ENCODE measurements around the gene OR10G7. TPM values are rescaled to one million over a fixed set of nuclear protein-coding genes. Genes with fewer than 3 reads are reported as not detected.
"Not testable (repeated sequence)": the region's sequence is repeated elsewhere in the genome, so short reads cannot be mapped to it uniquely, and the experiment has no call there.

OR10G7 gene
- total RNA-seq, 1 donor = not detected

DNA sequence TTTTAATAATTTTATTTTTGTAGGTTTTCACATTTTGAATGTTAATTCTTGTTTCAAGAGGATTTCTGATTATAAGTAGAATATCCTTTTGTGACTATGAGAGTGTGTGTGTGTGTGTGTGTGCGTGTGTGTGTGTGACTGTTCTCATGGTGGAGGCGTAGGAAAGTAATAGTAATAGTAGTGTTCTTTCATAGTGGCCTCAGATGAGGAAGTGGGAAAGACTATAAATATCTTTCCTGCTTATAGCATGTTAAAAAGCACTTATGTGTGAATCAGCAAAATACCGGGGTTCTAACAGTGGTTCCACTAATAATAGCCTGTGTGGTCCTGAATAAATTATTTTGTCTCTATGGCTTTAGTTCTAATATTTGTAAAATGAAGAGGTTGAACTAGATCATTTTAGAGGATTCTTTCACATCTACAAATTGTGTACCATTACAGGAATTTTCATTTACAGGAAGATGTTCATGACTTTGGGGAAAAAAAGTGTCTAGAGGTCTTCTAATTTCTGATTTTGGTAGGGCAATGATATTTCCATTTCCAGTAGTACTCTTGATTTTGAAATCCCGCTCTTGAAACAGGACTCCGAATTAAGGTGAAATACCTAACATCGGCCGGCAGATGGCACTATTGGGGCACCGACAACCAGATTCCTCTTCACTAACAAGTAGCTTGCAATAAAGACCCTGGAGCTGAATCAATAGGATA lies 29.9 kb upstream of the OR10G7 start:
- peaks cover 2% of the 10 kb centered on the region for H3K27me3 ChIP-seq (ENCODE audit: insufficient read depth, low read length)
- no peak overlapping the region for H3K4me3 ChIP-seq (ENCODE audit: low read length)
- H3K9me3 ChIP-seq (ENCODE audit: low read depth, low read length) = no peaks in the 10 kb centered on the region
- H3K4me1 ChIP-seq (ENCODE audit: insufficient read depth, low read length) = peaks cover 27% of the 10 kb centered on the region

DNA sequence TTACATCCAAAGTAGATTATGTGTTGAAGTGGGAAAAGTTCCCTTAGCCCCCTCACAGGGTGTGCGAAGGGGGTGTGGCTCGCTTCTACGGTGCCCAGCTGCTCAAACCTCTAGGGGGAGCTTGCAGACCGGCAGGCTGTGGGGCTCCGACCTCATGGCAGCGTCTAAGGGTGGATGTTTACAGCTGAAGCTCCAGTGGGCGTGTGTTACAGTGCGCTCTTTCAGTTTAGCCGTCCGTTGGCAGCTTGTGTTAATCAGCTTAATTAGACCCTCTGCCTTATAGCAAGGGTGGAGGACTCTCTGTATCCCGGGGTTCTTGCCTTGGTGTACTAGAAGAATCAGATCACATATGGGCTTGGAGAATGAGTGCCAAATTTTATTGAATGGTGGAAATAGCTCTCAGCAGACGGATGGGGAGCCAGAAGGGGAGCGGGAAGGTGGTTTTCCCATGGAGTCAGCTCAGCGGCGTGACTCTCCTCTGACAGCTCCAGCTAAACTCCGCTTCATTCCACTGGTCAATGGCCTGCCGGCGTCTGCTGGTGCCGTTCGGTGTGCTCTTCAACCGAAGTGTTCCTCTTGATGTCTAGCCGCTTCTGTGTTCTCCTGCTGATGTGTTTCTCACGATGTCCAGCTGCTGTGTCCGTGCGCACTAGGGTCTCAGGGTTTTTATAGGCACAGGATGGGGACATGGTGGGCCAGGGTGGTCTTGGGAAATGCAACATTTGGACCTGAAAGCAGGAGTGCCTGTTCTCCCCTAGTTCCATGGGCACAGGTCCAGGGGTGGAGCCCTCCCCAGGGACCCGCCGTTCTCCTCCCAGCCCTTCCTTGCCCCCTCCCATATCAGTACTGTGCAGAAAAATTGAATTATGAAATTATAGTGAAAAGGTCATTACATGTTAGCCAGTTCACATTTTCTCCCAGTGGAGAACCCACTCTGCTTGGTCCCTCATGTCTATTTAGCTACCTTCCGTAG lies 28.6 kb upstream of the OR10G7 start:
- peaks cover 6% of the 10 kb centered on the region for H3K27me3 ChIP-seq (ENCODE audit: insufficient read depth, low read length)
- H3K4me1 ChIP-seq (ENCODE audit: insufficient read depth, low read length) = peaks cover 21% of the 10 kb centered on the region
- H3K9me3 ChIP-seq (ENCODE audit: low read depth, low read length) = no peaks in the 10 kb centered on the region
- no peak overlapping the region for H3K4me3 ChIP-seq (ENCODE audit: low read length)

DNA sequence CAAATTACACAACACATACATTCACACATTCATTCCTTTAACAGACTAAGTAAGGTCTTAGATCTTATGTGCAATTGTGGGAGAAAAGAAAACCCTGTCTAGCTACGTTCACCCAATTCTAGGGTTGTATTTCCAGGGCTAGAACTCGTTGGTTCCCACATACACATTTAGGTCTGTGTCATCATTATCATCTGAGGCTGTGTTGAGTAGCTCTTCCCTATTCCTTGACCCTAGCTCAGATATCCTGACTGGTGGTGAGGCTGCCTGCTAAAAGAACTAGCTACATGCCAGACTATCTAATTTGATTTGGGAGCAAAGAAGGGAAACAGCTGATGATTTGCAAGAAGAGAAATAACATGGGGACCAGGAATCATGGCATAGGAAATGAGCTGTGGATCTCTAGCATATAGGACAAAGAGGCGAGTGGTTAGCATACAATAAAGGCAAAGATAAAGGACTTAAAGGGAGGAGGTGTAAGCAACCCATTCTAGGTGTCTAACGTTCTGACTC lies 27.5 kb upstream of the OR10G7 start:
- peaks cover 21% of the 10 kb centered on the region for H3K4me1 ChIP-seq (ENCODE audit: insufficient read depth, low read length)
- peaks cover 9% of the 10 kb centered on the region for H3K27me3 ChIP-seq (ENCODE audit: insufficient read depth, low read length)
- no peaks in the 10 kb centered on the region for H3K9me3 ChIP-seq (ENCODE audit: low read depth, low read length)
- H3K4me3 ChIP-seq (ENCODE audit: low read length) = no peak overlapping the region

DNA sequence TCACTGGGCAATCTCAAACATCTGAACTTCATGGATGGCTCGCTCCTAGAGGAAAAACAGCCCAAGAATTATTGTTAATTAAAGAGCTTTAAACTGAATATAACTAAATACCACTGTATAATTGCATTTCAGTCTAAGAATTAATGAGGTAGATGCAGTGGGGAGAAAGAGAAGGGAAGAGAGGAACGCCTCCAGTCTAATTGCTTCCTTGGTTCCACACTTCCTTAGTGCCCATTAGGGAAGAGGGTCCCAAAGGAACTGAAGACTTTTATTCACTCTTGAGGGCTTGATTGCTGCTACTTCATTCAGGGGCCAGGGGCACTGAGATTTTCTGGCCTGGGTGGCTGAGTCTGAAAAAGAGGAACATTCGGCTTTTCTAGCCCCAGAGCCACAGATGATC lies 11.8 kb upstream of the OR10G7 start:
- no peak overlapping the region for H3K4me3 ChIP-seq (ENCODE audit: low read length)
- H3K9me3 ChIP-seq (ENCODE audit: low read depth, low read length) = no peaks in the 10 kb centered on the region
- no peaks in the 10 kb centered on the region for H3K4me1 ChIP-seq (ENCODE audit: insufficient read depth, low read length)
- no peaks in the 10 kb centered on the region for H3K27me3 ChIP-seq (ENCODE audit: insufficient read depth, low read length)

DNA sequence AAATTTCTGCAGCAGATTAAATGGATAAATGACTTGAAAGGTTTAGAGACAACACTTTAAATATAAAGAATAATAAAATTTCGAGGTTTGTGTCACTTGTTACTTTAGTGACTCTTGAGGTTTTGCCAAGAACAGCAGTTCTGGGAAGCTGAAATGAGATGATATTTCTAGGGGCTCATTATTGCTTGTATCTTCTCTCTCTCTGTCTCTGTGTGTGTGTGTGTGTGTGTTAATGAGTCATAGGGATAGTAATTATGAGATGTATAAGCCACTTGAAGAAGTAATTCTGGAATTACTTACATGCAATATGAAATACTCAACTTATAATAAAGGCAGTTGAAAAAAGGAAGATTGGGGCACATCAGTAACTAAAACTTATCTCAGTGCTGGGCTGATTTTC lies 9.6 kb upstream of the OR10G7 start:
- peaks cover 4% of the 10 kb centered on the region for H3K27me3 ChIP-seq (ENCODE audit: insufficient read depth, low read length)
- no peaks in the 10 kb centered on the region for H3K9me3 ChIP-seq (ENCODE audit: low read depth, low read length)
- H3K4me3 ChIP-seq (ENCODE audit: low read length) = no peak overlapping the region
- no peaks in the 10 kb centered on the region for H3K4me1 ChIP-seq (ENCODE audit: insufficient read depth, low read length)

DNA sequence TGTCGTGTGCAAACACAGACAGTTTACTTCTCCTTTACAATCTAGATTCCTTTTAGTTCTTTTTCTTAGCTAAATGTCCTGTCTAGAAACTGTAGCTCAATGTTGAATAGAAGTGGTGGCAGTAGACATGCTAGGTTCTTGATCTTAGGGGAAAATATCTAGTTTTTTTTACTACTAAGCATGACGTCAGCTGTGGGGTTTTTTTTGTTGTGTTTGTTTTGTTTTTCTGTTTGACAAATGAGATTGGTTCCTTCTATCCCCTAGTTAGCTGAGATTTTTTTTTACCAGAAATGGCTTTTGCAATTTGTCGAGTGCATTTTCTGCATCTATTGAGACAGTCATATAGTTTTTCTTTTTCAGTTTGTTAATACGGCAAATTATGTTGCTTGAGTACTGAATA lies 2.3 kb upstream of the OR10G7 start:
- Histone ChIP-seq H3K27me3 (ENCODE audit: insufficient read depth, low read length) (peaks cover 4% of the 10 kb centered on the region), H3K4me3 (ENCODE audit: low read length) (no peak overlapping the region), H3K9me3 (ENCODE audit: low read depth, low read length) (no peaks in the 10 kb centered on the region), H3K4me1 (ENCODE audit: insufficient read depth, low read length) (no peaks in the 10 kb centered on the region)

DNA sequence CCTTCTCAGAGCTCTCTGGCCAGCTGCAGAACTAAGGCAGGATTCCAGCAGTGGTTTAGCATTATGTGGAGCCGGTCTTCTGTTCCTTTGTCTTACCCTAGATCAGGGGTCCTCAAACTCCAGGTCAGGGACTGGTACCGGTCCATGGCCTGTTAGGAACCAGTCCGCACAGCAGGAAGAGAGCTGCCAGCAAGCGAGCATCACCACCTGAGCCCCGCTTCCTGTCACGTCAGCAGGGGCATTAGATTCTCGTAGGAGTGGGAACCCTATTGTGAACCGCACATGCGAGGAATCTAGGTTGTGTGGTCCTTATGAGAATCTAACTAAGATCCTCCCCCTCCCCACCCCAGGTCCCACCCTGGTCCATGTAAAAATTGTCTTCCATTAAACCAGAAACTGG lies 1.6 kb downstream of the OR10G7 start:
- no peaks in the 10 kb centered on the region for H3K9me3 ChIP-seq (ENCODE audit: low read depth, low read length)
- no peaks in the 10 kb centered on the region for H3K27me3 ChIP-seq (ENCODE audit: insufficient read depth, low read length)
- no peak overlapping the region for H3K4me3 ChIP-seq (ENCODE audit: low read length)
- no peaks in the 10 kb centered on the region for H3K4me1 ChIP-seq (ENCODE audit: insufficient read depth, low read length)

DNA sequence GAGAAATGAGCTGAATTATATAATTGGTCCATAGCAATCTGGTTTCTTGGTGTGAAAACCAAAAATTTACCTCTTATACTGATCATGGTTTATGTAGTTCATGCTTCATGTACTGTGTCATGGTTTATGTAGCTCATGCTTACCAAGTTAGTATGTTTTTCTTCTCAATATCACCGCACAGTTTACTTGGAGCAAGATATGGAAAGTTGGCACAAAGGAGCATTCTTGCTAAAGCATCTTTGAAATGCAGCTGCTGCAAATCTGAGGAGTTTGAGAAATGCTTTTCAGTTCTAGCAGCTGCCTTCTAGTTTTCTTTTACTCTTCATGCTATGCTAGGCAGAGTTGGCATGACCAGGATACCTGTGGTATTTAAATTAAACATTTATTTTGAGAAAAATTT lies 4.5 kb downstream of the OR10G7 start:
- H3K4me3 ChIP-seq (ENCODE audit: low read length) = no peak overlapping the region
- H3K9me3 ChIP-seq (ENCODE audit: low read depth, low read length) = no peaks in the 10 kb centered on the region
- H3K27me3 ChIP-seq (ENCODE audit: insufficient read depth, low read length) = no peaks in the 10 kb centered on the region
- H3K4me1 ChIP-seq (ENCODE audit: insufficient read depth, low read length) = no peaks in the 10 kb centered on the region

DNA sequence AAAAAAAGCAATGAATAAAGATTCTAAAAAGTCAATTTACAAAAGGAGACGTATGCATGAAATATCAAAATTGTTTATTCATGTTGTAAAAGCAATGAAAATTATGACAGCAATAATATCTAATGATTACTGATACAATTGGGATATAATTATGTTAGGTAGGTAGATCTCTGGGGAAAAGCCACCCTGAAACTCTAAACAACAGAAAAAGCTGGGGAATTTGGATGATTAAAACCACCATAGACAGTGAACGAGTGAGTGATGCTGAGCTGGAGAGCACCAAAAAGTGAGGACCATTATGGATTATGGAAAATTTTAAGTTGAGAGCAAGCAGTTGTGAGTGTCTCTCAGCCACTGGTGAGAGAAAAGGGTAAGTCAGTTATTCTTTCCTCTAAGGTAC lies 14.6 kb downstream of the OR10G7 start, which contains the start of gene OR10G8:
Gene OR10G8 (plus strand): TSS at position 301 of the 400 bp plus-strand sequence. CDS start 2,825 bp downstream, outside the sequence.
- no peaks in the 10 kb centered on the region for H3K9me3 ChIP-seq (ENCODE audit: low read depth, low read length)
- no peak within 1 kb of the TSS for H3K4me3 ChIP-seq (ENCODE audit: low read length)
- H3K4me1 ChIP-seq (ENCODE audit: insufficient read depth, low read length) = no peaks in the 10 kb centered on the region
- no peaks in the 10 kb centered on the region for H3K27me3 ChIP-seq (ENCODE audit: insufficient read depth, low read length)

DNA sequence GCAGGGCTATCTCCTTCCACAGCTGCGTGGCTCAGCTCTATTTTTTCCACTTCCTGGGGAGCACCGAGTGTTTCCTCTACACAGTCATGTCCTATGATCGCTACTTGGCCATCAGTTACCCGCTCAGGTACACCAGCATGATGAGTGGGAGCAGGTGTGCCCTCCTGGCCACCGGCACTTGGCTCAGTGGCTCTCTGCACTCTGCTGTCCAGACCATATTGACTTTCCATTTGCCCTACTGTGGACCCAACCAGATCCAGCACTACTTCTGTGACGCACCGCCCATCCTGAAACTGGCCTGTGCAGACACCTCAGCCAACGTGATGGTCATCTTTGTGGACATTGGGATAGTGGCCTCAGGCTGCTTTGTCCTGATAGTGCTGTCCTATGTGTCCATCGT lies 25.3 kb downstream of the OR10G7 start:
- H3K27me3 ChIP-seq (ENCODE audit: insufficient read depth, low read length); H3K4me3 ChIP-seq (ENCODE audit: low read length); H3K4me1 ChIP-seq (ENCODE audit: insufficient read depth, low read length); H3K9me3 ChIP-seq (ENCODE audit: low read depth, low read length): not testable (repeated sequence)

DNA sequence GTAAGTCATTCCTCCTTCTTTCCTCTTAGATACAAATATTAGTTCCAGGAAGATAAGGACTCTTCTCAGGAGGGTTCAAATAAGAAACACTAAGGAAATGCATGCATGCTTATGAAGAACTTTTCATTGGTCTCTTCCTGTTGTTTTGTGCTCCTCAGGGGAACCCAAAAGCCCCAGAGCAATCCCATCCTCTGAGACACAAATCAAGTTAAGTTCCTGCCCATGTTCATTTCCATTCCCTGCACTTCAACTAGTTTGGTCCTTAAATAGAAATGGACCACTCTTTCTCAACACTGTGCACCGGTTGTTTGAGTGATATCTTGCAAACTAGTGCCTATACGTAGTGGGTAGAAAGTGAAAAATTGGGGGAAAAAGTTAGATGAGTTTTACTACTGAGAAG lies 28.4 kb downstream of the OR10G7 start, which contains the start of gene OR10G4:
Gene OR10G4 (plus strand): TSS at position 301 of the 400 bp plus-strand sequence. CDS start 2,578 bp downstream, outside the sequence.
- H3K4me1 ChIP-seq (ENCODE audit: insufficient read depth, low read length) = no peaks in the 10 kb centered on the region
- H3K9me3 ChIP-seq (ENCODE audit: low read depth, low read length) = no peaks in the 10 kb centered on the region
- H3K27me3 ChIP-seq (ENCODE audit: insufficient read depth, low read length) = no peaks in the 10 kb centered on the region
- H3K4me3 ChIP-seq (ENCODE audit: low read length) = no peak within 1 kb of the TSS

DNA sequence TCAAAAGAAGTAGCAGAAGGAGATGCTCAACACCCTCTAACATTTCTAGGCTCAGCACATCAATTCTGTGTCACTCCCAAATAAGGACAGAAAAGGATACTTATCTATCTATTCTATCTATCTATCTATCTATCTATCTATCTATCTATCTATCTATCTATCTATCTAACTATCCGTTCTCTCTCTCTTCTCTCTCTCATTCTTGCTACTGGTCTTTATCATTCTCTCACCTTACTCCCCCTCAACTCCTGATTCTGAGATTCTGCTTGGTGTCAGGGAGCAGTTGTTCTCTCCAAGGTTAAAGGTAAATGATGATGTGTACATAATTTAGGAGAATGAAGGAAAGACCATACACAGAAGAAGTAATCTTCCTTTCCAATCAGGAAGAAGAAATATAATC lies 46.0 kb downstream of the OR10G7 start, which contains the start of gene OR10G6:
Gene OR10G6 (minus strand): TSS at position 43 of the 400 bp plus-strand sequence. CDS start 0 bp downstream, at position 43.
- Histone ChIP-seq H3K4me1 (ENCODE audit: insufficient read depth, low read length) (no peaks in the 10 kb centered on the region), H3K4me3 (ENCODE audit: low read length) (no peak within 1 kb of the TSS), H3K9me3 (ENCODE audit: low read depth, low read length) (no peaks in the 10 kb centered on the region), H3K27me3 (ENCODE audit: insufficient read depth, low read length) (no peaks in the 10 kb centered on the region)

Measured in mononuclear cell (primary cell).